Nephron (organoid): Measurements from ENCODE around the gene HPCAL1.

Experiments used
- H3K27ac Mint-ChIP-seq, 3 experiments: 2 replicates each; pipeline ENCODE4 v1.8.0; 2020; ENCODE audit warnings: mixed read lengths in 3 of 3, mild to moderate bottlenecking in 2 of 3, moderate library complexity in 1 of 3
- H3K27me3 Mint-ChIP-seq: 2 replicates; pipeline ENCODE4 v1.8.0; 2021; ENCODE audit warnings: low read depth, mild to moderate bottlenecking, moderate library complexity, mixed read lengths
- H3K36me3 Mint-ChIP-seq: 2 replicates; pipeline ENCODE4 v1.8.0; 2020; ENCODE audit warnings: low read depth, mixed read lengths
- H3K4me1 Mint-ChIP-seq: 2 replicates; pipeline ENCODE4 v1.8.0; 2020; ENCODE audit warnings: mixed read lengths
- H3K4me3 Mint-ChIP-seq, 3 experiments: 2 replicates each; pipeline ENCODE4 v1.8.0; 2020; ENCODE audit warnings: mild to moderate bottlenecking in 3 of 3, mixed read lengths in 3 of 3, moderate library complexity in 2 of 3
- H3K9me3 Mint-ChIP-seq: 2 replicates; pipeline ENCODE4 v1.8.0; 2020; ENCODE audit warnings: mixed read lengths
- CTCF ChIP-seq, 3 experiments: fragments of 200-600 bp; sonication (generic); IDR thresholded peaks; one replicate each; pipeline ENCODE4 v1.5.0; 2021; ENCODE audit warnings: antibody characterized with exemption in 3 of 3; ENCODE audit not compliant: unreplicated experiment in 3 of 3

The HPCAL1 gene

GRCh38 chr2:10362096-10362897 lies 59.6 kb downstream of the HPCAL1 start:
- Mint-ChIP-seq H3K36me3 (no peaks in the 10 kb centered on the region), H3K9me3 (no peaks in the 10 kb centered on the region), H3K4me1 (peaks cover 12% of the 10 kb centered on the region), H3K4me3 (no peak overlapping the region), H3K27me3 (peaks cover 9% of the 10 kb centered on the region), H3K27ac (no peak overlapping the region)
- TF ChIP-seq CTCF (IDR thresholded peaks at IDR 0.05; ENCODE audit: unreplicated experiment in 3 of 3): no peak

GRCh38 chr2:10362898-10363454 lies 60.3 kb downstream of the HPCAL1 start:
- no peak for TF ChIP-seq CTCF (IDR thresholded peaks at IDR 0.05; ENCODE audit: unreplicated experiment in 3 of 3)
- no peak overlapping the region for H3K4me3 Mint-ChIP-seq
- H3K4me1 Mint-ChIP-seq: peaks cover 7% of the 10 kb centered on the region
- H3K27me3 Mint-ChIP-seq: peaks cover 2% of the 10 kb centered on the region
- no peaks in the 10 kb centered on the region for H3K9me3 Mint-ChIP-seq
- H3K27ac Mint-ChIP-seq: no peak overlapping the region
- no peaks in the 10 kb centered on the region for H3K36me3 Mint-ChIP-seq

GRCh38 chr2:10363861-10364610 lies 61.3 kb downstream of the HPCAL1 start:
- Mint-ChIP-seq H3K4me1 (peaks cover 7% of the 10 kb centered on the region), H3K36me3 (no peaks in the 10 kb centered on the region), H3K27me3 (no peaks in the 10 kb centered on the region), H3K27ac (no peak overlapping the region), H3K4me3 (no peak overlapping the region), H3K9me3 (no peaks in the 10 kb centered on the region)
- TF ChIP-seq CTCF (IDR thresholded peaks at IDR 0.05; ENCODE audit: unreplicated experiment in 3 of 3): no peak

- Mint-ChIP-seq H3K27me3 (peaks cover 3% of the 10 kb centered on the region), H3K36me3 (no peaks in the 10 kb centered on the region), H3K9me3 (no peaks in the 10 kb centered on the region), H3K4me1 (peaks cover 11% of the 10 kb centered on the region), H3K4me3 (no peak overlapping the region), H3K27ac (no peak overlapping the region)
- TF ChIP-seq CTCF (IDR thresholded peaks at IDR 0.05; ENCODE audit: unreplicated experiment in 3 of 3): no peak
These were observed 62.7 kb downstream of the HPCAL1 start for GRCh38 chr2:10365412-10365811.

- TF ChIP-seq CTCF (IDR thresholded peaks at IDR 0.05; ENCODE audit: unreplicated experiment in 3 of 3): no peak
- Mint-ChIP-seq H3K27ac (no peak overlapping the region), H3K9me3 (no peaks in the 10 kb centered on the region), H3K27me3 (peaks cover 6% of the 10 kb centered on the region), H3K36me3 (no peaks in the 10 kb centered on the region), H3K4me1 (peaks cover 5% of the 10 kb centered on the region), H3K4me3 (no peak overlapping the region)
These were observed 64.0 kb downstream of the HPCAL1 start for GRCh38 chr2:10366601-10367270.
